ENCODE results near the gene ABR. TPM values are rescaled to one million over a fixed set of nuclear protein-coding genes. Genes with fewer than 3 reads are reported as not detected.

ABR gene
- total RNA-seq, 1 donor from 2014 or later, result 195 TPM

DNA sequence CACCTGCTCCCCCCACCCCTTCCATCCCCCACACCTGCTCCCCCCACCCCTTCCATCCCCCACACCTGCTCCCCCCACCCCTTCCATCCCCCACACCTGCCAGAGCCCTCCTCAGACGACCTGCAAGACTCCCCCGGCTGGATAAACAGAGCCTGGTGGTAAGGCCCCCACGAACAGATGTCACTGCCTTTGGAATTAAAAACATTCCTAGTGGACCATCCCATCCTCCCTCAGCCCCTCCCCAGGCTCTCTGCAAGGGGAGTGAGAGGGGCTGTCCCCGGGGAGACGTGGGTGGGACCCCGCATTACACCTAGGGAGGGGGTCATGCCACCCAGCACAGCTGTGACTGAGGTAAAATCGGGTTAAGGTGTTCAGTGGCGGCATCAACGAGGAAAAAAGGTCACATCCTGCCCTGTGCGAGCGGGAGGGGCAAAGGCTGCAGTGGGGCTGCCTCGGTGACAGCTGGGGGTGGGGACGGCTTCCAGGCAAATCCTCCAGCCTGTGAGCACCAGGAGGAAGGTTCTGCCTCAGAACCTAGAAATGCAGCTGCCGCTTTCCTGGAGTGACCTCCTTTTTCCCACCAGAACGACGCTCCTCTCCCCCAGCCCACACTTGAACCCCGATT is 144.1 kb downstream of the ABR start:
- DNase-seq (ENCODE audit: low read depth), result no peak
- TF ChIP-seq, protein P1, sequence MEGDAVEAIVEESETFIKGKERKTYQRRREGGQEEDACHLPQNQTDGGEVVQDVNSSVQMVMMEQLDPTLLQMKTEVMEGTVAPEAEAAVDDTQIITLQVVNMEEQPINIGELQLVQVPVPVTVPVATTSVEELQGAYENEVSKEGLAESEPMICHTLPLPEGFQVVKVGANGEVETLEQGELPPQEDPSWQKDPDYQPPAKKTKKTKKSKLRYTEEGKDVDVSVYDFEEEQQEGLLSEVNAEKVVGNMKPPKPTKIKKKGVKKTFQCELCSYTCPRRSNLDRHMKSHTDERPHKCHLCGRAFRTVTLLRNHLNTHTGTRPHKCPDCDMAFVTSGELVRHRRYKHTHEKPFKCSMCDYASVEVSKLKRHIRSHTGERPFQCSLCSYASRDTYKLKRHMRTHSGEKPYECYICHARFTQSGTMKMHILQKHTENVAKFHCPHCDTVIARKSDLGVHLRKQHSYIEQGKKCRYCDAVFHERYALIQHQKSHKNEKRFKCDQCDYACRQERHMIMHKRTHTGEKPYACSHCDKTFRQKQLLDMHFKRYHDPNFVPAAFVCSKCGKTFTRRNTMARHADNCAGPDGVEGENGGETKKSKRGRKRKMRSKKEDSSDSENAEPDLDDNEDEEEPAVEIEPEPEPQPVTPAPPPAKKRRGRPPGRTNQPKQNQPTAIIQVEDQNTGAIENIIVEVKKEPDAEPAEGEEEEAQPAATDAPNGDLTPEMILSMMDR (conservative IDR thresholded peaks at IDR 0.05; ENCODE audit: low read depth, low read length), result no peak
- H3K4me3 ChIP-seq (ENCODE audit: low read depth, low read length), result no peak overlapping the region

- H3K4me3 ChIP-seq (ENCODE audit: low read depth, low read length), result no peak overlapping the region
- DNase-seq (ENCODE audit: low read depth), result no peak
- TF ChIP-seq, protein P1 (conservative IDR thresholded peaks at IDR 0.05; ENCODE audit: low read depth, low read length), result no peak
Observed at GRCh38 chr17:1034652-1035210, 145.1 kb downstream of the ABR start.

DNA sequence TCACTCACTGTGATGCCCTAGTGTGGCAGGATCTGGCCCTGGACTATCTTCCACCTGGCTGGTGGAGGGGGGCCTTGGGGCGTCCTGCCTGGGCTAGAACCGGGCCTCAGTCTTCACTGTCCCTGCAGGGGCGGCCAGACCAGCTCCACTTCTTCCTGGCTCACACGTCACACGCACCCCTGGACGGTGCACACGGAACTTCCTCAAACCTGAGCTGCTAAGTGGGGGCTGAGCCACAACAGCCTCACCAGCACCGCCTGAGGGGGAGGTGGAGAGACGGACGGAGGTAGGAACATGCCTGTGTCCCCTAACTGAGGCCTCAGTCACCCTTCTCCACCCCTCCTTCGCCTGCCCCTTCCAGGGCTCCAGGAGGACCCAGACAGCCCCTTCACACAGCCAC is 146.3 kb downstream of the ABR start:
- TF ChIP-seq, protein P1 (conservative IDR thresholded peaks at IDR 0.05; ENCODE audit: low read depth, low read length), result no peak
- no peak overlapping the region for H3K4me3 ChIP-seq (ENCODE audit: low read depth, low read length)
- no peak for DNase-seq (ENCODE audit: low read depth)

DNA sequence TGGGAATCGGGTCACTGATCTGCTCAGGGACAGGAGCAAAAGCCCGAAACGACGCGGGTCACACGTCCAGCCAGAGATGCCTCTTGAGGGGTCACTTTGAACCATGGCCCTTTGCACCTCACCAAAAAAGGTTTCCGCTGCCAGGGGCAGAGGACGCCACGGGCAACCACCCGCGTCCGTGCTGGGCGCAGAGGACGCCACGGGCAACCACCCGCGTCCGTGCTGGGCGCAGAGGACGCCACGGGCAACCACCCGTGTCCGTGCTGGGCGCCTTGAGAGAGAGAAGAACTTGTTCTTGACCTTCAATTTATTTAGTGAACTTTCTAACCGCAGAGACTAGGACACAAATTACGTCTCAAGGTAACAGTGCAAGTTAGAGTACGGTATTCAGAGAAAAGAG is 147.4 kb downstream of the ABR start:
- TF ChIP-seq, protein P1 (conservative IDR thresholded peaks at IDR 0.05; ENCODE audit: low read depth, low read length), result no peak
- H3K4me3 ChIP-seq (ENCODE audit: low read depth, low read length), result no peak overlapping the region
- DNase-seq (ENCODE audit: low read depth), result no peak

DNA sequence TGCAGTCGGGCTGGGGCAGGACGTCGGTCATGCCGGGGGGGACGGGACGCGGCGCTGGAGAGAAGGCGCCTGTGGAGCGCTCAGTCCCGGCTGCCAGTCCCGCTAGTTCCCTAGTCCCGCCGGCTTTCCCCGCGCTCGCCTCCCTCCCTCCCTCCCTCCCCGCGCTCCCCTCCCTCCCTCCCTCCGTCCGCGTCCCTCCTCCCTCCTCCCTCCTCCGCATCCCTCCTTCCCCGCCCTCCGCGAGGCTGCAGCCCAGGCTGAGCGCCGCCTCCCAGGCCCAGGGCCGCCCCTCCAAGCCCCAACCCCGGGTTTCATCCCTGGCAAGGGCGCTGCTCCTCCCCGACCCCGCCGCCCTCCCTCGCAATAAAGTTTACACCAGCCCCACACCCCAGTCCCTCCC is 148.1 kb downstream of the ABR start:
- H3K4me3 ChIP-seq (ENCODE audit: low read depth, low read length), result no peak overlapping the region
- TF ChIP-seq, protein P1 (conservative IDR thresholded peaks at IDR 0.05; ENCODE audit: low read depth, low read length), result no peak
- DNase-seq (ENCODE audit: low read depth), result no peak

DNA sequence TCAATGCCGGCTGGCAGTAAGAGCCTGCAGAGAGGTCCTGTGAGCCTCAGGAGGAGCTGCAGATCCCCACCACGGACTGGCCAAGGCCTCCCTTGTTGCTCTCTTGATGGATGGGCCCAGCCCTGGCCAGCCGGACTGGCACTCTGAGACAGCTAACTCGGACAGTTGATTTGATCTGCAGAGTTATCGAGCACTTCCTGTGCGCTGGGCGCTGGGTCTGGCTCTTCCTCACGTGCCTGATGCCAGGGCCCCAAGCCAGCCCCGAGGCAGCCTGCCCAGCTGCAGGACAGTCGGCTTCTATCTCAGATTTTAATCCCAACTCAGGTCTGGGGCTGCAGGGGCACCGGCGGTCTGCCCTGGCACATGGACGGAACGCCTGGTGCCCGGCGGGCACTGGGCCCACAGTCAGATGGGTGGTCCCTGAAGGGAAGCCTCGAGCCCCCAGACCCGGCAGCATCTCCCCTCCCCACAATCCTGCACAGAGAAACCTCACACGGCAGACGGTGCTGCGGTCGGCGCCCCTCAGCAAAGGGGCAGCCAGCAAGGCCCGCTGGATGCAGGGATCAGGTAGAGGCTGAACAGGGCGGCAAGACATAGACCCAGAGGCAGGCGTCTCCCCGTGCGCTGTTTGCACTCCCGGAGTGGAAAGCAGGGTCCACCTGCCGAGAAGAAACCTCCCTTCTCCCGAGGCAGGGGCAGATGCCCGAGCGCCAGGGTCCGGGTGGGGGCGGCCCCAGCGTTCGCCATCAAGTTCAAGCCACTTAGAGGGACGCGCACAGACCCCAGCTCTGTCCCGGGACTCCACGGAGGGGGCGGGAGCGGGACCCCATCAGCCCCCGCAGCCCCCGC is 148.9 kb downstream of the ABR start:
- no peak for DNase-seq (ENCODE audit: low read depth)
- TF ChIP-seq, protein P1 (conservative IDR thresholded peaks at IDR 0.05; ENCODE audit: low read depth, low read length), result no peak

More for the DNA sequence above, 148.9 kb downstream of the ABR start:
- no peak overlapping the region for H3K4me3 ChIP-seq (ENCODE audit: low read depth, low read length)
